HG02642 (cell line): ENCODE data around the gene MAG.
"Not testable (repeated sequence)": the region's sequence is repeated elsewhere in the genome, so short reads cannot be mapped to it uniquely, and the experiment has no call there.

ENCODE experiments used
- ATAC-seq: cut with Tn5 transposase; IDR thresholded peaks from one replicate; pipeline ENCODE4 v1.9.1; 2021; ENCODE audit warnings: mild to moderate bottlenecking; ENCODE audit not compliant: unreplicated experiment, poor library complexity

Gene MAG

GRCh38 chr19:35355791-35356460, 64.0 kb downstream of the MAG start:
- no peak for ATAC-seq

- ATAC-seq = no peak
These were observed 66.1 kb downstream of the MAG start, which contains the start of gene FFAR3 for GRCh38 chr19:35357867-35358573. TSS of gene FFAR3 (plus strand) at chr19:35358460. CDS start at chr19:35358891, 431 bp downstream.

- not testable (repeated sequence) for ATAC-seq
These were observed 66.9 kb downstream of the MAG start for GRCh38 chr19:35358834-35359233.

GRCh38 chr19:35359395-35359794, 67.4 kb downstream of the MAG start:
- ATAC-seq = not testable (repeated sequence)

GRCh38 chr19:35360081-35360480, 68.1 kb downstream of the MAG start:
- ATAC-seq = not testable (repeated sequence)

GRCh38 chr19:35360880-35361420, 69.0 kb downstream of the MAG start:
- ATAC-seq = no peak

- no peak for ATAC-seq
These were observed 70.5 kb downstream of the MAG start for GRCh38 chr19:35362261-35363000.

GRCh38 chr19:35363001-35363590, 71.1 kb downstream of the MAG start:
- no peak for ATAC-seq
